Neuronal stem cell (in vitro differentiated cells): ENCODE measurements around the gene PARP2.
"Not testable (repeated sequence)": the region's sequence is repeated elsewhere in the genome, so short reads cannot be mapped to it uniquely, and the experiment has no call there.

ENCODE experiments used
- DNase-seq: peaks from one replicate; pipeline ENCODE4 v3.0.0-alpha.2; 2013; ENCODE audit warnings: low spot score
- H2AFZ ChIP-seq: one replicate; pipeline ENCODE4 v1.6.1; 2013; ENCODE audit warnings: mild to moderate bottlenecking, low read length, inconsistent platforms
- H2AK5ac ChIP-seq: 2 replicates; pipeline ENCODE4 v1.6.1; 2013; ENCODE audit warnings: low read depth, mild to moderate bottlenecking, inconsistent platforms, low read length, moderate library complexity, mixed read lengths
- H2BK120ac ChIP-seq: 2 replicates; pipeline ENCODE4 v1.6.1; 2013; ENCODE audit warnings: low read depth, mild to moderate bottlenecking, inconsistent platforms, low read length, moderate library complexity, mixed read lengths
- H2BK12ac ChIP-seq: one replicate; pipeline ENCODE4 v1.6.1; 2013; ENCODE audit warnings: low read length, inconsistent platforms
- H2BK15ac ChIP-seq: 2 replicates; pipeline ENCODE4 v1.6.1; 2013; ENCODE audit warnings: mild to moderate bottlenecking, low read length, inconsistent platforms, mixed read lengths
- H2BK5ac ChIP-seq: one replicate; pipeline ENCODE4 v1.6.1; 2013; ENCODE audit warnings: inconsistent platforms, mild to moderate bottlenecking, low read length, moderate library complexity
- H3K14ac ChIP-seq: one replicate; pipeline ENCODE4 v1.6.1; 2013; ENCODE audit warnings: low read length, inconsistent platforms
- H3K18ac ChIP-seq: 2 replicates; pipeline ENCODE4 v1.6.1; 2013; ENCODE audit warnings: low read length, inconsistent platforms
- H3K23ac ChIP-seq: 2 replicates; pipeline ENCODE4 v1.6.1; 2013; ENCODE audit warnings: low read depth, mild to moderate bottlenecking, mixed read lengths, low read length, inconsistent platforms; ENCODE audit not compliant: poor library complexity
- H3K27ac ChIP-seq: replicated peaks from 3 replicates; pipeline ENCODE4 v1.5.1; 2013; ENCODE audit warnings: low read length, inconsistent platforms
- H3K27me3 ChIP-seq, 3 experiments: 2 replicates each; pipeline ENCODE4 v1.6.1; 2013; ENCODE audit warnings: low read length in 3 of 3, mild to moderate bottlenecking in 2 of 3, inconsistent platforms in 1 of 3, low read depth in 1 of 3, mixed read lengths in 1 of 3, moderate library complexity in 1 of 3; ENCODE audit not compliant: control insufficient read depth in 3 of 3, insufficient read depth in 3 of 3
- H3K36me3 ChIP-seq, 2 donors: replicated peaks in 1 of 2; 2 replicates each; pipeline ENCODE4 v1.6.1; 2013; ENCODE audit warnings: low read length in 2 of 2; ENCODE audit not compliant: control insufficient read depth in 2 of 2, insufficient read depth in 2 of 2
- H3K4ac ChIP-seq: 2 replicates; pipeline ENCODE4 v1.6.1; 2013; ENCODE audit warnings: inconsistent platforms, mild to moderate bottlenecking, low read length, moderate library complexity
- H3K4me1 ChIP-seq, 2 donors: 1 replicate in 1 of 2; 2 replicates in 1 of 2; pipeline ENCODE4 v1.6.1; 2013; ENCODE audit warnings: low read length in 2 of 2, low read depth in 1 of 2; ENCODE audit not compliant: control insufficient read depth in 2 of 2, insufficient read depth in 1 of 2
- H3K4me2 ChIP-seq: one replicate; pipeline ENCODE4 v1.6.1; 2013; ENCODE audit warnings: mild to moderate bottlenecking, low read length, inconsistent platforms; ENCODE audit not compliant: insufficient read depth, poor library complexity, severe bottlenecking
- H3K4me3 ChIP-seq, 2 donors: 2 replicates each; pipeline ENCODE4 v1.5.1; 2013; ENCODE audit warnings: low read length in 2 of 2, mild to moderate bottlenecking in 2 of 2, inconsistent platforms in 1 of 2, moderate library complexity in 1 of 2
- H3K79me1 ChIP-seq: one replicate; pipeline ENCODE4 v1.6.1; 2013; ENCODE audit warnings: low read depth, mild to moderate bottlenecking, inconsistent platforms, low read length, moderate library complexity
- H3K9ac ChIP-seq: one replicate; pipeline ENCODE4 v1.6.1; 2013; ENCODE audit warnings: mild to moderate bottlenecking, low read depth, low read length, inconsistent platforms; ENCODE audit not compliant: poor library complexity
- H3K9me3 ChIP-seq, 2 donors: replicated peaks in 1 of 2; 2 replicates each; pipeline versions ENCODE3 to v1.6.1; 2013; ENCODE audit warnings: low read length in 2 of 2, mild to moderate bottlenecking in 2 of 2, inconsistent platforms in 1 of 2, low read depth in 1 of 2, mixed read lengths in 1 of 2, moderate library complexity in 1 of 2; ENCODE audit not compliant: control insufficient read depth in 2 of 2, insufficient read depth in 1 of 2
- H4K8ac ChIP-seq: one replicate; pipeline ENCODE4 v1.6.1; 2013; ENCODE audit warnings: low read depth, mild to moderate bottlenecking, inconsistent platforms, low read length, moderate library complexity
- H4K91ac ChIP-seq: one replicate; pipeline ENCODE4 v1.6.1; 2013; ENCODE audit warnings: low read length, low read depth, mild to moderate bottlenecking, inconsistent platforms; ENCODE audit not compliant: poor library complexity
- WGBS, 2 donors: extraction: QIAGEN DNeasy Blood & Tissue Kit; methylation state at CpG; one replicate each; pipeline ENCODE4 v1.1.7; 2013; ENCODE audit warnings: missing lambda C conversion rate in 2 of 2, mixed read lengths in 1 of 2; ENCODE audit not compliant: insufficient read length in 2 of 2, insufficient replicate concordance in 1 of 2; ENCODE audit errors: extremely low coverage in 2 of 2; 5-methylcytosine and 5-hydroxymethylcytosine counted together

PARP2 gene

DNA sequence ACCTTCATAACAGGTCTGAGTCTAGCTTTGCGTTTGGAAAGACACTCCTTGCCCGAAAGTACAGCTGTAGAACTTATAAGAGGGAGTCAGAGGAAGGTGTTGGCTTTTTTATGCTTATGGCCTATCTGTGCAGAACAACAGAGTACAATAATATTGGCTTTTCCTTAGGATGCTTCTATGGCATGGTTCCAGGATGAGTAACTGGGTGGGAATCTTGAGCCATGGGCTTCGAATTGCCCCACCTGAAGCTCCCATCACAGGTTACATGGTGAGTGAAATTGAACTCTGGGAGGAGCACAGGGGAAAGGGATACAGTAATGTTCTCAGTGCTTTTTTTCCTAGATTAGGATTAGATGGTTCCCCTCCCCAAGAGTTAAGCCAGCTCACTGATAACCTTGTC is 13.0 kb downstream of the PARP2 start:
- Histone ChIP-seq H2BK12ac (no peak overlapping the region), H2AFZ (no peak overlapping the region), H3K9ac (no peak overlapping the region), H3K4ac (no peak overlapping the region), H3K27me3 (no peaks in the 10 kb centered on the region), H3K9me3 (no peaks in the 10 kb centered on the region), H2BK120ac (no peak overlapping the region), H3K4me3 (no peak overlapping the region), H3K27ac (no peak overlapping the region), H3K14ac (no peak overlapping the region), H3K4me1 (no peaks in the 10 kb centered on the region), H3K4me2 (no peak overlapping the region), H3K36me3 (peaks cover 28 to 84% of the 10 kb centered on the region in 2 donors), H3K23ac (no peak overlapping the region), H4K8ac (no peak overlapping the region), H2AK5ac (no peak overlapping the region), H3K79me1 (no peaks in the 10 kb centered on the region), H2BK5ac (no peak overlapping the region), H2BK15ac (no peak overlapping the region), H4K91ac (no peak overlapping the region), H3K18ac (no peak overlapping the region)
- no CpG with 5 or more reads among the region's 3 CpGs for WGBS, 2 donors
- no peak for DNase-seq

DNA sequence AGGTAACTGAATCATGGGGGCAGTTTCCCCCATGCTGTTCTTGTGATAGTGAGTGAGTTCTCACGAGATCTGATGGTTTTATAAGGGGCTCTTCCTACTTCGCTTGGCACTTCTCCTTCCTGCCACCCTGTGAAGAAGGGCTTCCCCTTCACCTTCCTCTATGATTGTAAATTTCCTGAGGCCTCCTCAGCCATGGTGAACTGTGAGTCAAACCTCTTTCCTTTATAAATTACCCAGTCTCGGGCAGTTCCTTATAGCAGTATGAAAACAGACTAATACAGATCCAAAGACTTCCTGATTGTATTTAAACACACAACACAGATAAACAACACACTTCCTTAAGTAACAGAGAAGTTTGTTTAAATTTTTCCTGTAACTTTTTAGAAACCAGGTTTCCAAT is 15.0 kb downstream of the PARP2 start:
- not testable (repeated sequence) for H3K79me1 ChIP-seq, H3K14ac ChIP-seq, H3K27me3 ChIP-seq, H3K4me2 ChIP-seq, H4K8ac ChIP-seq, H2AFZ ChIP-seq, H4K91ac ChIP-seq, H3K23ac ChIP-seq, DNase-seq, H3K18ac ChIP-seq, H3K4me3 ChIP-seq, H2BK15ac ChIP-seq, H2AK5ac ChIP-seq, H3K4me1 ChIP-seq, H3K27ac ChIP-seq, H3K9me3 ChIP-seq, H3K4ac ChIP-seq, H2BK12ac ChIP-seq, H3K9ac ChIP-seq, H2BK120ac ChIP-seq, H2BK5ac ChIP-seq
- no CpG with 5 or more reads among the region's 3 CpGs for WGBS, 2 donors
- peaks cover 27 to 69% of the 10 kb centered on the region in 2 donors for H3K36me3 ChIP-seq

DNA sequence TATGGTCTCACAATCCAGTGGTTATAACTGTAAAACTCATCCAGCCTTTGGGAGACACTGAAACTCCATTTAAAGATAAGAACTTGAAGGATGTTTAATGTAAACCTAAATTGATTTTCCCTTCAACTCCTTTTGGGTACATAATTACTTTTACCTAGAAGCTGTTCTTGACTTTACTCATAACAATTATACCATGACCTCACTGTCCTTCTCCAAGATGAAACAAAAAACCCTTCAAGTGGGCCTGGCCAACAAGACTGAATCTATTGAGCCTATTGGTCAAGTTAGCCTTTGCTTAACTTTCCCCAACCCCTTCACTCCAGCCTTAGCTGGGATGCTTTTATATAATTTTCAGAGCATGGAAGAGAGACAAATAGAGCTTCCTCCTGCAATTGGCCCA is 22.5 kb downstream of the PARP2 start:
- H3K4me1 ChIP-seq: no peaks in the 10 kb centered on the region
- no peak overlapping the region for H3K27ac ChIP-seq
- no peak overlapping the region for H2BK12ac ChIP-seq
- no peak overlapping the region for H3K14ac ChIP-seq
- H2BK120ac ChIP-seq: no peak overlapping the region
- no peak overlapping the region for H4K8ac ChIP-seq
- peaks cover 5 to 55% of the 10 kb centered on the region in 2 donors for H3K36me3 ChIP-seq
- no peak overlapping the region for H3K18ac ChIP-seq
- H2BK5ac ChIP-seq: no peak overlapping the region
- H3K4ac ChIP-seq: no peak overlapping the region
- H3K79me1 ChIP-seq: no peaks in the 10 kb centered on the region
- H3K9me3 ChIP-seq: no peaks in the 10 kb centered on the region
- no peak overlapping the region for H4K91ac ChIP-seq
- DNase-seq: no peak
- no peak overlapping the region for H2BK15ac ChIP-seq
- no peak overlapping the region for H2AFZ ChIP-seq
- no peak overlapping the region for H3K4me3 ChIP-seq
- H3K23ac ChIP-seq: no peak overlapping the region
- no peak overlapping the region for H3K9ac ChIP-seq
- no peak overlapping the region for H3K4me2 ChIP-seq
- H3K27me3 ChIP-seq: no peaks in the 10 kb centered on the region
- no peak overlapping the region for H2AK5ac ChIP-seq

DNA sequence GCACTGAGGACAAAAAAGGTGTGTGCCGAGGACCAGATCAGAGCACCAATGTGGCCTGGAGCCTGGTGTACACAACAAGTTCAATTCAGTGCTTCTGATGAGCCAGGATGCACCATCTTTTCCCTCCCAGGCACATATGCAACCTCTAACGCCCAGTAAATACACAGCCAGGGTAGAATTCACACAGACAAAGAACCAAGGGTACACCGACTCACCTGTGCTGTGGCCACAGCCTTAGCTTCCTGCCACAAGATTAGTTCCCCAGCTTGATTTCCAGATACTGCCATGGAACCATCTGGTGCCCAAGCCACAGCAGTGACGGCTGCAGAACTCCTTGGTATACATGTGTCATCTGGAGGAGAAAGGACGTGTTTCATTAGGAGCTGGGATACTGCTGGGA is 29.4 kb downstream of the PARP2 start:
- H3K79me1 ChIP-seq: no peaks in the 10 kb centered on the region
- WGBS, 2 donors: no CpG with 5 or more reads among the region's 5 CpGs
- no peak overlapping the region for H3K27ac ChIP-seq
- no peak overlapping the region for H3K14ac ChIP-seq
- no peaks in the 10 kb centered on the region for H3K4me1 ChIP-seq
- H3K18ac ChIP-seq: no peak overlapping the region
- DNase-seq: no peak
- no peak overlapping the region for H2AFZ ChIP-seq
- H3K27me3 ChIP-seq: no peaks in the 10 kb centered on the region
- no peak overlapping the region for H3K23ac ChIP-seq
- H3K9me3 ChIP-seq: no peaks in the 10 kb centered on the region
- no peak overlapping the region for H3K9ac ChIP-seq
- no peak overlapping the region for H3K4me2 ChIP-seq
- no peak overlapping the region for H4K8ac ChIP-seq
- no peak overlapping the region for H2BK5ac ChIP-seq
- peaks cover 8 to 90% of the 10 kb centered on the region in 2 donors for H3K36me3 ChIP-seq
- H3K4ac ChIP-seq: no peak overlapping the region
- H2BK15ac ChIP-seq: no peak overlapping the region
- no peak overlapping the region for H3K4me3 ChIP-seq
- H2BK12ac ChIP-seq: no peak overlapping the region
- H2AK5ac ChIP-seq: no peak overlapping the region
- H2BK120ac ChIP-seq: no peak overlapping the region
- H4K91ac ChIP-seq: no peak overlapping the region
